ENCODE data around the gene CDIP1. TPM values are rescaled to one million over a fixed set of nuclear protein-coding genes. Genes with fewer than 3 reads are reported as not detected.

Gene CDIP1
- total RNA-seq, 3 donors from 2014 or later, result 9.1 to 9.9 (median 9.5) TPM

DNA sequence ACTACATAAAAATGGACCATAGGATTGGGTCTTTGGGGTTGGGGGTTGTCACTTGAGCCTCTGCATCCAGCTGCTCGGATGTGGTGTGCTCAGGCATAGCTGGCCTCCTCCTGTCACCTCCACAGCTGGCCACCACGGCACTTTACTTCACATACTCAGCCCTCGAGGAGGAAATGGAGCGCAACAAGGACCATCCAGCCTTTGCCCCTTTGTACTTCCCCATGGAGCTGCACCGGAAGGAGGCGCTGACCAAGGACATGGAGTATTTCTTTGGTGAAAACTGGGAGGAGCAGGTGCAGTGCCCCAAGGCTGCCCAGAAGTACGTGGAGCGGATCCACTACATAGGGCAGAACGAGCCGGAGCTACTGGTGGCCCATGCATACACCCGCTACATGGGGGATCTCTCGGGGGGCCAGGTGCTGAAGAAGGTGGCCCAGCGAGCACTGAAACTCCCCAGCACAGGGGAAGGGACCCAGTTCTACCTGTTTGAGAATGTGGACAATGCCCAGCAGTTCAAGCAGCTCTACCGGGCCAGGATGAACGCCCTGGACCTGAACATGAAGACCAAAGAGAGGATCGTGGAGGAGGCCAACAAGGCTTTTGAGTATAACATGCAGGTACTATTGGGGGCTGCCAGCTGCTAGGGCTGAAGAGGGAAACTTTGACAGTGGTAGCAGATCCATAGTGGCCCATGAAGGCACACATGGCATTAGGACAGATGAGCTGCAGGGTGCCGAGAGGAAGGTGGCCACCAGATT is 30.8 kb downstream of the CDIP1 start:
- Histone ChIP-seq H3K4me3 (no peak overlapping the region), H3K27ac (no peak overlapping the region), H3K27me3 (no peaks in the 10 kb centered on the region), H3K36me3 (peaks cover 7% of the 10 kb centered on the region), H3K9me3 (no peaks in the 10 kb centered on the region), H3K4me1 (no peaks in the 10 kb centered on the region)
- DNase-seq (ENCODE audit: low spot score in 2 of 2), result no peak
- intact Hi-C loops (cut with DNase I; ENCODE audit: low total_unique reads), result no loop called here
- TF ChIP-seq POLR2A (IDR thresholded peaks at IDR 0.05) (no peak), POLR2AphosphoS5 (IDR thresholded peaks at IDR 0.05) (no peak)

GRCh38 chr16:4506450-4506849 is 32.1 kb downstream of the CDIP1 start:
- Histone ChIP-seq H3K27me3 (no peaks in the 10 kb centered on the region), H3K9me3 (no peaks in the 10 kb centered on the region), H3K4me1 (no peaks in the 10 kb centered on the region), H3K27ac (peak overlapping the region; percentile 1 to 28), H3K36me3 (peaks cover 7% of the 10 kb centered on the region), H3K4me3 (no peak overlapping the region)
- intact Hi-C loops (cut with DNase I; ENCODE audit: low total_unique reads), result no loop called here
- DNase-seq (ENCODE audit: low spot score in 2 of 2), result peak in 1 of 2 donors; percentile 48
- TF ChIP-seq, protein P1, sequence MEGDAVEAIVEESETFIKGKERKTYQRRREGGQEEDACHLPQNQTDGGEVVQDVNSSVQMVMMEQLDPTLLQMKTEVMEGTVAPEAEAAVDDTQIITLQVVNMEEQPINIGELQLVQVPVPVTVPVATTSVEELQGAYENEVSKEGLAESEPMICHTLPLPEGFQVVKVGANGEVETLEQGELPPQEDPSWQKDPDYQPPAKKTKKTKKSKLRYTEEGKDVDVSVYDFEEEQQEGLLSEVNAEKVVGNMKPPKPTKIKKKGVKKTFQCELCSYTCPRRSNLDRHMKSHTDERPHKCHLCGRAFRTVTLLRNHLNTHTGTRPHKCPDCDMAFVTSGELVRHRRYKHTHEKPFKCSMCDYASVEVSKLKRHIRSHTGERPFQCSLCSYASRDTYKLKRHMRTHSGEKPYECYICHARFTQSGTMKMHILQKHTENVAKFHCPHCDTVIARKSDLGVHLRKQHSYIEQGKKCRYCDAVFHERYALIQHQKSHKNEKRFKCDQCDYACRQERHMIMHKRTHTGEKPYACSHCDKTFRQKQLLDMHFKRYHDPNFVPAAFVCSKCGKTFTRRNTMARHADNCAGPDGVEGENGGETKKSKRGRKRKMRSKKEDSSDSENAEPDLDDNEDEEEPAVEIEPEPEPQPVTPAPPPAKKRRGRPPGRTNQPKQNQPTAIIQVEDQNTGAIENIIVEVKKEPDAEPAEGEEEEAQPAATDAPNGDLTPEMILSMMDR (IDR thresholded peaks at IDR 0.05), result peak; percentile 60 to 83 (median 81)
- no peak for TF ChIP-seq POLR2AphosphoS5 (IDR thresholded peaks at IDR 0.05)
- no peak for TF ChIP-seq POLR2A (IDR thresholded peaks at IDR 0.05)

DNA sequence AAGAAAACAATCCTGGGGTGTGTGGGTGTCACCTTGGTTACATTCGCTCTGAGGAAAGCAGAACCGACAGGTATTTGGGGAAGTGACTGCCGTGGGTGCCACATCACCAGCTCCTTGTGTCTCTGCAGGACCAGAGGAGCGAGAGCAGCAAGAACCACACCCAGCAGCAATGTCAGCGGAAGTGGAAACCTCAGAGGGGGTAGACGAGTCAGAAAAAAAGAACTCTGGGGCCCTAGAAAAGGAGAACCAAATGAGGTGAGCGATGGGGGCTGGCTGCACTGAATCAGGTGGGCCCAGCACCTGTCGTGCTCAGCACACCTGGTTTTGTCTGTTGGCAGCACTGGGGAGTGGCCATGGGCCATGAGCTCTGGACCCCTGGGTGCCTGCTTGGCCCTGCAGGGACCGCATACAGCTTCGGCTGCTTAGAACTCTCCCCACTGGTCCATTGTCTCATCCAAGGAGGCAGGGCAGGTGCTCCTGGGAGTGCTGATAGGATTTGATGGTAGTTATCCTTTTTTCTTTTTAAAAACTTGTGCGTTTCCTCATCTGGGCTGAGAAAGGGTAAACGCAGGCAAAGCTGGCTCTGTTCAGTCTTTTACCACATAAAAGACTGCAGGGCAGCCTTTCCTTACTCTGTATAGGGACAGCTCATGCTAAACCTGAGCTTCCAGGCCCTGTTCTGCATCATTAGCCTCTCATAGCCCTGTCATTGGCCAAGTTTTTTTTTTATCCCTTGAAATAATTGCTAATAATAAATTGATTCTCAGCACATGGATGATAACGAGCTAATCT is 33.0 kb downstream of the CDIP1 start:
- peak in 1 of 2 donors; percentile 27 for DNase-seq (ENCODE audit: low spot score in 2 of 2)
- H3K9me3 ChIP-seq, result no peaks in the 10 kb centered on the region
- peaks cover 7% of the 10 kb centered on the region for H3K36me3 ChIP-seq
- H3K27me3 ChIP-seq, result no peaks in the 10 kb centered on the region
- intact Hi-C loops (cut with DNase I; ENCODE audit: low total_unique reads), result no loop called here
- H3K4me1 ChIP-seq, result no peaks in the 10 kb centered on the region
- H3K27ac ChIP-seq, result no peak overlapping the region
- no peak overlapping the region for H3K4me3 ChIP-seq
- TF ChIP-seq POLR2A (IDR thresholded peaks at IDR 0.05) (no peak), POLR2AphosphoS5 (IDR thresholded peaks at IDR 0.05) (no peak)
- TF ChIP-seq, protein P1 (IDR thresholded peaks at IDR 0.05), result no peak

GRCh38 chr16:4501071-4501478 is 37.5 kb downstream of the CDIP1 start:
- no peak for DNase-seq (ENCODE audit: low spot score in 2 of 2)
- Histone ChIP-seq H3K27me3 (no peaks in the 10 kb centered on the region), H3K4me1 (peaks cover 0 to 5% of the 10 kb centered on the region in 2 donors), H3K9me3 (no peaks in the 10 kb centered on the region), H3K36me3 (no peaks in the 10 kb centered on the region), H3K27ac (peak overlapping the region; percentile 6 to 59), H3K4me3 (peak overlapping the region in 2 of 3 donors; percentile 17 to 36)
- TF ChIP-seq, protein P1 (IDR thresholded peaks at IDR 0.05), result no peak
- TF ChIP-seq POLR2A (IDR thresholded peaks at IDR 0.05) (no peak), POLR2AphosphoS5 (IDR thresholded peaks at IDR 0.05) (no peak)
- intact Hi-C loops (cut with DNase I; ENCODE audit: low total_unique reads), result no loop called here

DNA sequence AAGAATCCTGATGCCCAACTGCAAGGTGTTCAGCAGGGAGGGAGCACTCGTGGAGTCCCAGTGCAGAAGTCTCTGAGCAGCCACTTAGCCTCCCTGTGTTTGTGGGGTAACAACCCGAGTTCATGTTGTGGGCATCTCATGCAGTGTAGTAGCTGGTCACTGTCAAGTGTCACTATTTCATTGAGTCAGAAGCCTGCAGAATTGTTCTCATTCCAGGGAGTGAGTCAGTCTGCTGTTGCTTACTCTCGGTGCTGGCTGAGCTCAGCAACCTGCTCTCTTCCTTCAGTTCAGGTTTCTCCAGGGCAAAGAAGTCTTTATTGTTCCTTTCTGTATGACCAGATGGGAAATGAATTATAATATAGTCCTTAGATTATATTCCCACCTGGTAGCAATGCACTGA is 38.3 kb downstream of the CDIP1 start:
- H3K9me3 ChIP-seq, result no peaks in the 10 kb centered on the region
- DNase-seq (ENCODE audit: low spot score in 2 of 2), result no peak
- peak overlapping the region; percentile 6 to 59 for H3K27ac ChIP-seq
- peaks cover 0 to 5% of the 10 kb centered on the region in 2 donors for H3K4me1 ChIP-seq
- no peaks in the 10 kb centered on the region for H3K36me3 ChIP-seq
- TF ChIP-seq POLR2A (IDR thresholded peaks at IDR 0.05) (no peak), POLR2AphosphoS5 (IDR thresholded peaks at IDR 0.05) (no peak)
- TF ChIP-seq, protein P1 (IDR thresholded peaks at IDR 0.05), result no peak
- intact Hi-C loops (cut with DNase I; ENCODE audit: low total_unique reads), result no loop called here
- H3K4me3 ChIP-seq, result peak overlapping the region in 1 of 3 donors; percentile 36
- no peaks in the 10 kb centered on the region for H3K27me3 ChIP-seq

Measured in breast epithelium (tissue), 4 donors.